Activated B cell treated with CpG ODN at 0.5 μM for 24 hours (primary cell): ENCODE results near the gene OTUD7B. TPM values are rescaled to one million over a fixed set of nuclear protein-coding genes. Genes with fewer than 3 reads are reported as not detected.

Experiments
- ATAC-seq: fragments of 200-7000 bp; cut with Tn5 transposase; one replicate; pipeline ENCODE4 v1.10.0; 2021; ENCODE audit warnings: low read depth, mild to moderate bottlenecking, moderate library complexity
- CTCF ChIA-PET: fragments of 350-600 bp; sonication (Branson Sonifier 250); formaldehyde crosslinking; loops from one replicate; lab custom pipeline; 2021; ENCODE audit warnings: antibody characterized with exemption; lab: Charles Lee
- POLR2A ChIA-PET: fragments of 350-600 bp; sonication (Branson Sonifier 250); formaldehyde crosslinking; loops from one replicate; lab custom pipeline; 2021; ENCODE audit warnings: antibody characterized with exemption; lab: Charles Lee
- DNase-seq: peaks from one replicate; pipeline ENCODE4 v3.0.0; 2022
- H3K27ac Mint-ChIP-seq: one replicate; pipeline ENCODE4 v1.8.0; 2020; ENCODE audit warnings: mixed read lengths
- H3K27me3 Mint-ChIP-seq: one replicate; pipeline ENCODE4 v1.8.0; 2021; ENCODE audit warnings: mixed read lengths
- H3K36me3 Mint-ChIP-seq: one replicate; pipeline ENCODE4 v1.8.0; 2021; ENCODE audit warnings: low read depth, mixed read lengths
- H3K4me1 Mint-ChIP-seq: one replicate; pipeline ENCODE4 v1.8.0; 2021; ENCODE audit warnings: mixed read lengths
- H3K4me3 Mint-ChIP-seq: one replicate; pipeline ENCODE4 v1.8.0; 2020; ENCODE audit warnings: mild to moderate bottlenecking, mixed read lengths
- H3K9me3 Mint-ChIP-seq: one replicate; pipeline ENCODE4 v1.8.0; 2020; ENCODE audit warnings: mixed read lengths
- CTCF ChIP-seq: fragments of 200-600 bp; IDR thresholded peaks from one replicate; pipeline ENCODE4 v1.8.0; 2022; ENCODE audit warnings: antibody characterized with exemption, mild to moderate bottlenecking
- intact Hi-C: fragments of 100-400 bp; cut with micrococcal nuclease; formaldehyde crosslinking; loops from one replicate; pipeline ENCODE4 v1.15.1; 2024
- total RNA-seq: library from RNA; stranded (reverse); gene quantifications from 2 replicates; pipeline ENCODE4 v1.2.3, GENCODE V29; 2022

Gene OTUD7B
- total RNA-seq, 1 donor from 2014 or later = 4.3 TPM

GRCh38 chr1:150051089-150051373 is 40.5 kb upstream of the OTUD7B start:
- H3K4me3 Mint-ChIP-seq = no peak overlapping the region
- DNase-seq (no peak), ATAC-seq (no peak)
- peaks cover 2% of the 10 kb centered on the region for H3K36me3 Mint-ChIP-seq
- peaks cover 2% of the 10 kb centered on the region for H3K9me3 Mint-ChIP-seq
- POLR2A ChIA-PET = interaction anchor here (0.9 to 1.7 kb wide), 3 partner anchors 90 to 164 kb away, joined by 3 to 30 read pairs (median 4); partner anchors contain the start of gene PLEKHO1
- peaks cover 16% of the 10 kb centered on the region for H3K4me1 Mint-ChIP-seq
- CTCF ChIA-PET = interaction anchor here (1.1 to 2.7 kb wide), 3 partner anchors 89 to 163 kb away, joined by 4 to 33 read pairs (median 8); a partner anchor contains a TSS
- peaks cover 5% of the 10 kb centered on the region for H3K27me3 Mint-ChIP-seq
- H3K27ac Mint-ChIP-seq = no peak overlapping the region
- TF ChIP-seq CTCF = no peak
- intact Hi-C loops = no loop called here

GRCh38 chr1:150049926-150050325 is 39.4 kb upstream of the OTUD7B start:
- peaks cover 16% of the 10 kb centered on the region for H3K4me1 Mint-ChIP-seq
- POLR2A ChIA-PET = interaction anchor here (0.7 to 1.7 kb wide), 5 partner anchors 88 to 163 kb away, joined by 3 to 30 read pairs (median 10); partner anchors contain the start of gene PLEKHO1
- intact Hi-C loops = loop anchor here (1.0 kb wide), 1 partner anchor 88 kb away; no protein-coding TSS in a partner anchor

GRCh38 chr1:150034336-150034735 is 23.8 kb upstream of the OTUD7B start:
- ChIA-PET CTCF (no interaction called here), POLR2A (no interaction called here)
- H3K36me3 Mint-ChIP-seq = no peaks in the 10 kb centered on the region
- no peak overlapping the region for H3K27ac Mint-ChIP-seq
- H3K27me3 Mint-ChIP-seq = peaks cover 7% of the 10 kb centered on the region
- H3K4me3 Mint-ChIP-seq = no peak overlapping the region
- H3K4me1 Mint-ChIP-seq = no peaks in the 10 kb centered on the region
- intact Hi-C loops = loop anchor here (5.0 kb wide), 2 partner anchors 37 to 52 kb away; no protein-coding TSS in a partner anchor
- no peaks in the 10 kb centered on the region for H3K9me3 Mint-ChIP-seq
- no peak for ATAC-seq
- no peak for DNase-seq
- TF ChIP-seq CTCF = no peak

More at GRCh38 chr1:150049926-150050325, 39.4 kb upstream of the OTUD7B start:
- DNase-seq (no peak), ATAC-seq (no peak)
- Mint-ChIP-seq H3K9me3 (no peaks in the 10 kb centered on the region), H3K27me3 (peaks cover 7% of the 10 kb centered on the region), H3K27ac (no peak overlapping the region), H3K36me3 (peaks cover 2% of the 10 kb centered on the region), H3K4me3 (no peak overlapping the region)
- CTCF ChIA-PET = interaction anchor here (0.6 to 2.7 kb wide), 7 partner anchors 40 to 137 kb away, joined by 3 to 33 read pairs (median 3); no protein-coding TSS in a partner anchor
- no peak for TF ChIP-seq CTCF

GRCh38 chr1:150028322-150028721 is 17.8 kb upstream of the OTUD7B start:
- Mint-ChIP-seq H3K36me3 (no peaks in the 10 kb centered on the region), H3K9me3 (no peaks in the 10 kb centered on the region), H3K4me1 (no peaks in the 10 kb centered on the region), H3K4me3 (no peak overlapping the region), H3K27me3 (peaks cover 11% of the 10 kb centered on the region), H3K27ac (no peak overlapping the region)
- intact Hi-C loops = no loop called here
- ATAC-seq = no peak
- CTCF ChIA-PET = no interaction called here
- POLR2A ChIA-PET = no interaction called here
- DNase-seq = no peak
- TF ChIP-seq CTCF = no peak

- intact Hi-C loops = loop anchor here (5.0 kb wide), 1 partner anchor 37 kb away; no protein-coding TSS in a partner anchor
- DNase-seq (no peak), ATAC-seq (no peak)
- Mint-ChIP-seq H3K27me3 (peaks cover 12% of the 10 kb centered on the region), H3K4me3 (no peak overlapping the region), H3K36me3 (no peaks in the 10 kb centered on the region), H3K4me1 (no peaks in the 10 kb centered on the region), H3K9me3 (no peaks in the 10 kb centered on the region), H3K27ac (no peak overlapping the region)
- ChIA-PET POLR2A (no interaction called here), CTCF (no interaction called here)
- TF ChIP-seq CTCF = no peak
These were observed 13.6 kb upstream of the OTUD7B start for GRCh38 chr1:150024156-150024555.
